Measurements from ENCODE around the gene C15orf39. TPM values are rescaled to one million over a fixed set of nuclear protein-coding genes. Genes with fewer than 3 reads are reported as not detected.

The C15orf39 gene
- total RNA-seq, 3 donors from 2014 or later (not counting 1 experiment from before 2014, with no cell fraction given), result 63.5 to 89.2 (median 70.1) TPM

DNA sequence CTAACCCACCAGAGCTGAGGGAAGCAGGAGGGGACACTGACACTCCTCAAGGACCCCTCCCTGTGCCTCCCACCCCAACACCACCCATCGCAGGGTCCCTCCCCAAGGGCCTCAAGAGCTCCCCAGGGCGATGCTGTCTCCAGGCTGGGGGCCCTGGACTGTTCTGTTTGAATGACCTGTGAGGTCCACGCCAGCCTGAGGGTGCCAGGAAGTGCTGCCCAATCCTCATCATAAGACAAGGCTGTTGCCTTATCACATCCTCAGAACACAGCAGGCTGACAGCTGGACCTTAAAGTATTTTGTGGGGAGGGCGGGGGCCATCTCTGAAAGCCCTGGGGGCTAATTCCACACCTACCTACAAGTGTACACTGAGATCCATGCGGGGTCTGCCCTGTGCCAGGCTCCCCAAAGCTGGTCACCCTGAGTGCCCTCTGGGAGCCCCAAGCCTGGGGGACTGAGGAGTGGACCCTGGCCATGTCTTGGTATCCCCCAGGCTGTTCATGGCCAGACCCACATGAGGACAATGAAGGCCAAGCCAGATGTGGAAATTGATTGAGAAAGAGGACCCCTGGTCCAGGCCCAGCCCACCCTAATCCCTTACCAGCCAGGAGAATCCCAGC lies 32.6 kb downstream of the C15orf39 start:
- Histone ChIP-seq H3K9me3 (ENCODE audit: control insufficient read depth, insufficient read depth, low read length) (no peaks in the 10 kb centered on the region), H3K27me3 (ENCODE audit: control insufficient read depth, insufficient read depth, low read length) (no peaks in the 10 kb centered on the region), H3K36me3 (ENCODE audit: control insufficient read depth, insufficient read depth, low read length) (no peaks in the 10 kb centered on the region), H3K4me3 (ENCODE audit: low read length) (no peak overlapping the region), H3K27ac (ENCODE audit: low read length) (no peak overlapping the region), H3K4me1 (ENCODE audit: control insufficient read depth, insufficient read depth, low read length) (no peaks in the 10 kb centered on the region)
- Mint-ChIP-seq H3K36me3 (no peaks in the 10 kb centered on the region), H3K4me3 (no peak overlapping the region), H3K27ac (no peak overlapping the region), H3K9me3 (no peaks in the 10 kb centered on the region), H3K27me3 (ENCODE audit: low read depth in 2 of 2) (peaks cover 5% of the 10 kb centered on the region in 2 donors), H3K4me1 (no peaks in the 10 kb centered on the region)
- no peak for ATAC-seq
- intact Hi-C loops (cut with micrococcal nuclease), result no loop called here
- WGBS (ENCODE audit: insufficient coverage), result 95% methylated on average over 4 of the region's 5 CpGs
- no peak for DNase-seq
- TF ChIP-seq, protein P1, sequence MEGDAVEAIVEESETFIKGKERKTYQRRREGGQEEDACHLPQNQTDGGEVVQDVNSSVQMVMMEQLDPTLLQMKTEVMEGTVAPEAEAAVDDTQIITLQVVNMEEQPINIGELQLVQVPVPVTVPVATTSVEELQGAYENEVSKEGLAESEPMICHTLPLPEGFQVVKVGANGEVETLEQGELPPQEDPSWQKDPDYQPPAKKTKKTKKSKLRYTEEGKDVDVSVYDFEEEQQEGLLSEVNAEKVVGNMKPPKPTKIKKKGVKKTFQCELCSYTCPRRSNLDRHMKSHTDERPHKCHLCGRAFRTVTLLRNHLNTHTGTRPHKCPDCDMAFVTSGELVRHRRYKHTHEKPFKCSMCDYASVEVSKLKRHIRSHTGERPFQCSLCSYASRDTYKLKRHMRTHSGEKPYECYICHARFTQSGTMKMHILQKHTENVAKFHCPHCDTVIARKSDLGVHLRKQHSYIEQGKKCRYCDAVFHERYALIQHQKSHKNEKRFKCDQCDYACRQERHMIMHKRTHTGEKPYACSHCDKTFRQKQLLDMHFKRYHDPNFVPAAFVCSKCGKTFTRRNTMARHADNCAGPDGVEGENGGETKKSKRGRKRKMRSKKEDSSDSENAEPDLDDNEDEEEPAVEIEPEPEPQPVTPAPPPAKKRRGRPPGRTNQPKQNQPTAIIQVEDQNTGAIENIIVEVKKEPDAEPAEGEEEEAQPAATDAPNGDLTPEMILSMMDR (IDR thresholded peaks at IDR 0.05), result no peak

DNA sequence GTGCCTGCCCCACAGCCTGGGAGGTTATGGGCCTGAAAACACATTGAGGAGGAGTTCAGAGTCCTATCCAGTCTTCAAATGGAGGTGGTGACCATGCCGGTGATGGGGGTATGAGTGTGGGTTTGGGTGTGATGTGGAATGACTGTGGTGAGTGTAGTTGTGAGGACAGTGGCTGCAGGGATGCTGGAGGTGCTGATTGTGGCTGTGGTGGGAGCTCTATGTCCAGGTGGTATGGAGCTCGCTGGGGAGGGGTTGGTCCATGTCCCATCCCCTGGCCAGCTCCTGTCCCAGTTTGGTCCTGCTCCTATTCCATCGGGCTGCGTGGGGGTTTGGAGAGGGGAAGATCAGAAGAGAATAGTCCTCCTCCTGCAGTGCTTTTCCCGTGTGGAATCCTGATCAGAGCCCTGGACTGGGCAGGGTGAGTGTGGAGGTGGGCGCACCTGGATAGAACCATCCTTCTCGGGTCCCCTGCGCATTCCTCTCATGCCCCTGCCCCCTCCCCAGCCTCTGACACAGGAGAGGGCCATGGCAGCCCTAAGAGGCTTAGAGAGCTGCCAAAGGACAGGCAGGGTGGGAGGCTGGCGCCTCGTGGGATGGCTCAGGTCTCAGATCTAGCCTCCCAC lies 33.5 kb downstream of the C15orf39 start:
- Mint-ChIP-seq H3K27ac (no peak overlapping the region), H3K9me3 (no peaks in the 10 kb centered on the region), H3K4me3 (no peak overlapping the region), H3K36me3 (no peaks in the 10 kb centered on the region), H3K4me1 (no peaks in the 10 kb centered on the region), H3K27me3 (ENCODE audit: low read depth in 2 of 2) (peaks cover 5% of the 10 kb centered on the region in 2 donors)
- DNase-seq (no peak), ATAC-seq (no peak)
- H3K9me3 ChIP-seq (ENCODE audit: control insufficient read depth, insufficient read depth, low read length), result no peaks in the 10 kb centered on the region
- intact Hi-C loops (cut with micrococcal nuclease), result no loop called here
- WGBS (ENCODE audit: insufficient coverage), result 77% methylated on average over 10 of the region's 10 CpGs
- H3K36me3 ChIP-seq (ENCODE audit: control insufficient read depth, insufficient read depth, low read length), result no peaks in the 10 kb centered on the region
- H3K27ac ChIP-seq (ENCODE audit: low read length), result no peak overlapping the region
- TF ChIP-seq, protein P1 (IDR thresholded peaks at IDR 0.05), result no peak
- no peak overlapping the region for H3K4me3 ChIP-seq (ENCODE audit: low read length)
- no peaks in the 10 kb centered on the region for H3K4me1 ChIP-seq (ENCODE audit: control insufficient read depth, insufficient read depth, low read length)
- H3K27me3 ChIP-seq (ENCODE audit: control insufficient read depth, insufficient read depth, low read length), result no peaks in the 10 kb centered on the region

DNA sequence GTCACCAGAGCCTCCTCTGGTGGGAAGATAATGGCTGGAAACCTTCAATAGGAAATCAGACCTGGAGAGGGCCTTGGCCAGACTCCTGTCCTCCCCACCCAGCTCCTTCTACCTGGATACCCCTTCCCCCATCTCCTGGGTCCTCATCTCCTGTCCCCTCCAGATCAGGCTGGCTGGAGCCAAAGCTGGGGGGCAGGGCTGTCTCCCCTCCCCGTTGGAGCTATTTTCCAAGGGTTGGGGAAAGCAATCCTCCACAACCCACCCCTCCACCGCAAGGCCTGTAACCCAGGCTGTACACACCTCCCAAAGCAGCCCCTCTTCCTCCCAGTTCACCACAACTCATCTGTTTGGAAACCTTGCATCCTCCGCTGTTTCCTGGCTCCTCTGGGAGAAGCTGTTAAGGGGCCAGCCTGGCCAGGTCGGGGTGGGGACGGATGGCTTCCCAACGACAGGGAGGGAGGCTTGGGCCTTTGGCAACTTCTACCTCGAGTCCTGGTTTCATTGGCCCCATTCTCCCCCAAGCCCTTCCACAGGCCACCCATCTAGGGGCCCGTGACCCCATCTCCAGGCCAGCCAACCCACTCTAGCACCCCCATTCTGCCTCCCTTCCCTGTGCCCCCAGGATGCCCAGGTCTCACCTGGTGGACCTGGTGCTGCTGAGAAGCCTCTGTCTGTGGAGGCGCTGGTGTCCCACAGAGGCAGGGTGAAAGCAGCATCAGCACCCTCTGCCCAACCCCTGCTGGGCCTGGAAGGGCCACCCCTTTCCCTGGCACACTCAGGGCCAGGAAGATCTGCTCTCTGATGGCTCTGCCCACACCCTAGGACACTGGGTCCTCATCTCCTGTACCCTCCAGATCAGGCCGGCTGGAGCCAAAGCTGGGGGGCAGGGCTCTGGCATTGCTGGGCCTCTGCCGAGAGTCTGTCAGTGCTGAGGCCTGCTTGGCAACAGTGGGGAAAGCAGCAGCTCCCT lies 34.4 kb downstream of the C15orf39 start:
- Mint-ChIP-seq H3K36me3 (no peaks in the 10 kb centered on the region), H3K4me3 (no peak overlapping the region), H3K27me3 (ENCODE audit: low read depth in 2 of 2) (peaks cover 5% of the 10 kb centered on the region in 2 donors), H3K27ac (no peak overlapping the region), H3K4me1 (no peaks in the 10 kb centered on the region), H3K9me3 (no peaks in the 10 kb centered on the region)
- intact Hi-C loops (cut with micrococcal nuclease), result no loop called here
- no peaks in the 10 kb centered on the region for H3K4me1 ChIP-seq (ENCODE audit: control insufficient read depth, insufficient read depth, low read length)
- H3K9me3 ChIP-seq (ENCODE audit: control insufficient read depth, insufficient read depth, low read length), result no peaks in the 10 kb centered on the region
- TF ChIP-seq, protein P1 (IDR thresholded peaks at IDR 0.05), result no peak
- DNase-seq (no peak), ATAC-seq (no peak)
- H3K36me3 ChIP-seq (ENCODE audit: control insufficient read depth, insufficient read depth, low read length), result no peaks in the 10 kb centered on the region
- WGBS (ENCODE audit: insufficient coverage), result 83% methylated on average over 11 of the region's 11 CpGs
- no peak overlapping the region for H3K27ac ChIP-seq (ENCODE audit: low read length)
- no peak overlapping the region for H3K4me3 ChIP-seq (ENCODE audit: low read length)
- no peaks in the 10 kb centered on the region for H3K27me3 ChIP-seq (ENCODE audit: control insufficient read depth, insufficient read depth, low read length)
